Fibroblast of lung (primary cell): ENCODE results near the gene ATP6V0E1. TPM values are rescaled to one million over a fixed set of nuclear protein-coding genes. Genes with fewer than 3 reads are reported as not detected.

Source experiments
- DNase-seq, 2 donors: peaks; one replicate each; pipeline versions ENCODE4 v3.0.0 to v3.0.0-alpha.2; 2010; ENCODE audit warnings: low read depth in 2 of 2
- H2AFZ ChIP-seq: 2 replicates; pipeline ENCODE4 v1.5.1; 2012; ENCODE audit warnings: low read length, control low read depth, inconsistent platforms
- H3K27ac ChIP-seq: 2 replicates; pipeline ENCODE4 v1.5.1; 2011; ENCODE audit warnings: low read length, control low read depth; ENCODE audit not compliant: insufficient read depth
- H3K27me3 ChIP-seq: 2 replicates; pipeline ENCODE4 v1.5.1; 2011; ENCODE audit warnings: mild to moderate bottlenecking, low read length; ENCODE audit not compliant: control insufficient read depth, insufficient read depth
- H3K36me3 ChIP-seq: 2 replicates; pipeline ENCODE4 v1.5.1; 2011; ENCODE audit warnings: low read length; ENCODE audit not compliant: control insufficient read depth, insufficient read depth
- H3K4me1 ChIP-seq: 2 replicates; pipeline ENCODE4 v1.5.1; 2011; ENCODE audit warnings: low read length; ENCODE audit not compliant: control insufficient read depth, insufficient read depth; ENCODE audit errors: extremely low read depth
- H3K4me2 ChIP-seq: 2 replicates; pipeline ENCODE4 v1.5.1; 2011; ENCODE audit warnings: low read length, control low read depth; ENCODE audit not compliant: insufficient read depth; ENCODE audit errors: extremely low read depth
- H3K4me3 ChIP-seq, 4 experiments: fragments of 200-600 bp in 1 of 4; sonication (generic) in 1 of 4; replicated peaks in 1 of 4; 2 replicates each; pipeline ENCODE4 v1.5.1; 2011 to 2016; ENCODE audit warnings: low read length in 4 of 4, low read depth in 3 of 4, mild to moderate bottlenecking in 3 of 4, control low read depth in 2 of 4, inconsistent platforms in 1 of 4, mixed read lengths in 1 of 4; ENCODE audit not compliant: insufficient read depth in 1 of 4; ENCODE audit errors: control extremely low read depth in 1 of 4
- H3K79me2 ChIP-seq: 2 replicates; pipeline ENCODE4 v1.5.1; 2012; ENCODE audit warnings: mild to moderate bottlenecking, low read length, inconsistent platforms; ENCODE audit not compliant: control insufficient read depth, insufficient read depth
- H3K9ac ChIP-seq: 2 replicates; pipeline ENCODE4 v1.5.1; 2011; ENCODE audit warnings: mild to moderate bottlenecking, low read length, control low read depth; ENCODE audit not compliant: insufficient read depth
- H3K9me3 ChIP-seq: 2 replicates; pipeline ENCODE4 v1.5.1; 2012; ENCODE audit warnings: low read depth, low read length; ENCODE audit not compliant: control insufficient read depth, insufficient read depth
- H4K20me1 ChIP-seq: 2 replicates; pipeline ENCODE4 v1.5.1; 2011; ENCODE audit warnings: low read length; ENCODE audit not compliant: control insufficient read depth, insufficient read depth; ENCODE audit errors: extremely low read depth
- CTCF ChIP-seq, 2 donors: IDR thresholded peaks in 1 of 2; conservative IDR thresholded peaks in 1 of 2; 1 replicate in 1 of 2; 2 replicates in 1 of 2; pipeline ENCODE4 v1.5.1; 2011 to 2012; ENCODE audit warnings: low read length in 2 of 2, control low read depth in 1 of 2, inconsistent platforms in 1 of 2, low read depth in 1 of 2, mild to moderate bottlenecking in 1 of 2
- EZH2 ChIP-seq: IDR thresholded peaks from 2 replicates; pipeline ENCODE4 v1.5.1; 2012; ENCODE audit warnings: low read length, control low read depth, mild to moderate bottlenecking; ENCODE audit errors: missing control alignments
- polyA plus RNA-seq, 2 donors: library from polyadenylated mRNA; depleted of rRNA in 1 of 2; stranded (reverse) in 1 of 2; unstranded in 1 of 2; fragments of >200 nt; gene quantifications; 2 replicates each; pipeline ENCODE4 v1.2.1, GENCODE V29; 2011 to 2012; ENCODE audit warnings: missing spikeins in 1 of 2
- total RNA-seq: library from RNA; depleted of rRNA; stranded (reverse); fragments of >200 nt; gene quantifications from 2 replicates; pipeline ENCODE4 v1.2.1, GENCODE V29; 2014

Gene ATP6V0E1
- total and polyA plus RNA-seq, 2 donors (not counting 1 experiment from before 2014, with no cell fraction given) = 377 to 635 TPM

- Histone ChIP-seq H4K20me1 (no peaks in the 10 kb centered on the region), H3K27me3 (no peaks in the 10 kb centered on the region), H2AFZ (no peak overlapping the region), H3K79me2 (peaks cover 40% of the 10 kb centered on the region), H3K27ac (no peak overlapping the region), H3K9me3 (no peaks in the 10 kb centered on the region), H3K4me1 (no peaks in the 10 kb centered on the region), H3K4me2 (no peak overlapping the region), H3K36me3 (peaks cover 2% of the 10 kb centered on the region), H3K4me3 (no peak overlapping the region), H3K9ac (no peak overlapping the region)
- TF ChIP-seq CTCF (conservative IDR thresholded peaks at IDR 0.05 in 1 of 2, IDR thresholded peaks at IDR 0.05 in 1 of 2; ENCODE audit: low read depth in 1 of 2, low read length in 2 of 2) (no peak), EZH2 (no peak)
- no peak for DNase-seq
Measured at GRCh38 chr5:173001229-173001841, 17.8 kb downstream of the ATP6V0E1 start.

GRCh38 chr5:173003360-173003759 is 19.8 kb downstream of the ATP6V0E1 start:
- TF ChIP-seq CTCF (conservative IDR thresholded peaks at IDR 0.05 in 1 of 2, IDR thresholded peaks at IDR 0.05 in 1 of 2; ENCODE audit: low read depth in 1 of 2, low read length in 2 of 2) (no peak), EZH2 (no peak)
- H4K20me1 ChIP-seq = no peaks in the 10 kb centered on the region
- no peak overlapping the region for H3K4me2 ChIP-seq
- H3K4me3 ChIP-seq = no peak overlapping the region
- H3K9me3 ChIP-seq = no peaks in the 10 kb centered on the region
- no peak for DNase-seq
- H3K79me2 ChIP-seq = peaks cover 52% of the 10 kb centered on the region
- peaks cover 4% of the 10 kb centered on the region for H3K4me1 ChIP-seq
- H3K27ac ChIP-seq = no peak overlapping the region
- no peaks in the 10 kb centered on the region for H3K27me3 ChIP-seq
- H2AFZ ChIP-seq = no peak overlapping the region
- H3K9ac ChIP-seq = no peak overlapping the region
- H3K36me3 ChIP-seq = peaks cover 2% of the 10 kb centered on the region

GRCh38 chr5:173004013-173004412 is 20.4 kb downstream of the ATP6V0E1 start:
- H3K79me2 ChIP-seq = peaks cover 49% of the 10 kb centered on the region
- no peak for TF ChIP-seq CTCF (conservative IDR thresholded peaks at IDR 0.05 in 1 of 2, IDR thresholded peaks at IDR 0.05 in 1 of 2; ENCODE audit: low read depth in 1 of 2, low read length in 2 of 2)
- no peak for TF ChIP-seq EZH2
- no peak overlapping the region for H3K27ac ChIP-seq
- peaks cover 4% of the 10 kb centered on the region for H3K4me1 ChIP-seq
- peaks cover 2% of the 10 kb centered on the region for H3K36me3 ChIP-seq
- H4K20me1 ChIP-seq = no peaks in the 10 kb centered on the region
- H3K9ac ChIP-seq = no peak overlapping the region
- no peaks in the 10 kb centered on the region for H3K27me3 ChIP-seq
- H2AFZ ChIP-seq = no peak overlapping the region
- no peaks in the 10 kb centered on the region for H3K9me3 ChIP-seq
- no peak overlapping the region for H3K4me2 ChIP-seq
- DNase-seq = no peak
- no peak overlapping the region for H3K4me3 ChIP-seq
